KBM-7 (cell line): ENCODE data around the gene SV2B.

Experiments used
- DNase-seq: peaks from one replicate; pipeline ENCODE4 v3.0.0-alpha.2; 2015
- in situ Hi-C: fragments of 300-500 bp; cut with MboI; formaldehyde crosslinking; loops from 2 replicates; pipeline ENCODE4 v1.14.3; 2020; ENCODE audit warnings: low sequenced_read_pairs, low pct_unique_long_range_greater_than_20kb, mixed read lengths

SV2B gene

DNA sequence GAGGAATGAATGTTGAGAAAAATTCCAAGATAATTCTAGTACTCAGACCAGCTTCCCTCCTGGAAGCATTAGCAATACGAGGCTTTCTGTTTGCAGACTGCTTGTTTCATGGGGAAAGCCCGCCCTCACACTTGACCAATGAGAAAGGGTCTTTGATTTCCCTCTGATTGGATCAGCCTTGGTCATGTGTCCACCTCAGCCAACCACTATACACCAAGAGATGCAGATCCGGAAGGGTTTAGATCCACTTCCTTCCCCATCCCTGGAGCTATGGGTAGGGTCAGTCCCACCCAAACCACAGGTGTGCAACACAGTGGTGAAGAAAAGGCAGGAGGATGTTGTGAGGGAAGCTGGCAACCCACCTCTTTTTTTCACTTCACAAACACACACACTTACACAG is 154.7 kb downstream of the SV2B start:
- DNase-seq, result peak; percentile 30
- in situ Hi-C loops, result no loop called here

DNA sequence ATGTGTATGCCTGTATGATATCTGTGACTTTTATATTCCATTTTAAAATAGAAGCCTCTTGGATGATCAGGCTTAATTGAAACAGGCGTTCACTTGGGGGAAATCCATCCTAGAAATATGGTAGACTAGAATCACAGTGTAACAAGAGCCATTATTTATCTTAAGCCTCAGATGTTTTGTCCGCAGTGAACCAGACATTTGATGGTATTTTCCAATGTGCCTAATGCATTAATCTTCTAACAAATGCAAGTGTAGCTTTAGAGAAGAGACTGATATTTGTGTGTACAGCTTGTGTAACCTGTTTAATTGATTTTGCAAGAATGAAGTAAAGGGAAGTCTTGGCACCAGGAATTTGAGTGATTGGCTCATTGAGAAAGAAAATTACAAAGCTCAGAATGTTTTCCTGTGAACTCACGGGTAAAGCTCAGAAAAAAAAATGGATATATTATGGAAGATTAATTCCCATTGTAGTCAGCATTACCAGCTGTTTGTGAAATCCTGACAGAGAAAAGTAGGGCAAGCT is 155.7 kb downstream of the SV2B start:
- in situ Hi-C loops, result no loop called here
- no peak for DNase-seq

GRCh38 chr15:91257746-91258414 is 157.8 kb downstream of the SV2B start:
- DNase-seq, result peak; percentile 38
- in situ Hi-C loops, result no loop called here

- DNase-seq, result peak; percentile 85
- in situ Hi-C loops, result no loop called here
Measured at GRCh38 chr15:91258415-91258759, 158.3 kb downstream of the SV2B start.

DNA sequence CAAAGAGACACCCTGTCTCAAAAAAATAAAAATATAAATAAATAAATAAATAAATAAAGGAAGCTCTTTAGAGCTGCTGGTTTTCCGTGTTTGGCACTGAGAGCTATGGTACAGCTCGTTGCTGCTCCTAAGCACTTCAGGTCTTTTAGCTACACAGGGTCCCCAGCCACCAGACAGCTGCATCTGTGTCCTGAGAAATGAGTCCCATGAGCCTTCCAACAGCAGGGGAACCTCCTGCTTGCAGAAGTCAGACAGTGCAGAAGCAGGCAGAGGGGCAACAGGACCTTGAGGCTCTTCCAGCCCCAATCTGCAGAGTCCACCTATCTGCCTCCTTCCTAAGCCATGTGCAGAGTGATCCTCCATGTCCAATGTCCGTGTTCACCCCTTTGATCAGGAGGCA is 159.0 kb downstream of the SV2B start:
- DNase-seq, result no peak
- in situ Hi-C loops, result no loop called here

DNA sequence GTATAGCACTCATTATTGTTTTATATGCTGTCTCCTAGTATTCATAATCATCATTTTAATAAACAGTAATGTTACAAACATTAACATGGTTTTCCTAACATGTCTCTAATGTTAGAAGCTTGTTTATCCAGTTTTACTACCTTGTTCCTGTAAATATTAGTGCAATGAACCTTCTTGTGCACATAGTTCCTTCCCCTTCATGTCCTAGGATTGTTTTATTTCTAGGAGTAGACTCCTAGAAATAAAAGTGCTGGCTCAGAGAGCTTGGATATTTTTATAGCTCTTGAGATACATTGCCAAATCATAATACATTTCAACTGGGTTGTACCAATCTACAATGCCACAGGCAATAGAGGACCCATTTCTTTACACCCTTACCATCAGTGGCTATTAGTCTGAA is 161.3 kb downstream of the SV2B start:
- in situ Hi-C loops, result no loop called here
- no peak for DNase-seq

DNA sequence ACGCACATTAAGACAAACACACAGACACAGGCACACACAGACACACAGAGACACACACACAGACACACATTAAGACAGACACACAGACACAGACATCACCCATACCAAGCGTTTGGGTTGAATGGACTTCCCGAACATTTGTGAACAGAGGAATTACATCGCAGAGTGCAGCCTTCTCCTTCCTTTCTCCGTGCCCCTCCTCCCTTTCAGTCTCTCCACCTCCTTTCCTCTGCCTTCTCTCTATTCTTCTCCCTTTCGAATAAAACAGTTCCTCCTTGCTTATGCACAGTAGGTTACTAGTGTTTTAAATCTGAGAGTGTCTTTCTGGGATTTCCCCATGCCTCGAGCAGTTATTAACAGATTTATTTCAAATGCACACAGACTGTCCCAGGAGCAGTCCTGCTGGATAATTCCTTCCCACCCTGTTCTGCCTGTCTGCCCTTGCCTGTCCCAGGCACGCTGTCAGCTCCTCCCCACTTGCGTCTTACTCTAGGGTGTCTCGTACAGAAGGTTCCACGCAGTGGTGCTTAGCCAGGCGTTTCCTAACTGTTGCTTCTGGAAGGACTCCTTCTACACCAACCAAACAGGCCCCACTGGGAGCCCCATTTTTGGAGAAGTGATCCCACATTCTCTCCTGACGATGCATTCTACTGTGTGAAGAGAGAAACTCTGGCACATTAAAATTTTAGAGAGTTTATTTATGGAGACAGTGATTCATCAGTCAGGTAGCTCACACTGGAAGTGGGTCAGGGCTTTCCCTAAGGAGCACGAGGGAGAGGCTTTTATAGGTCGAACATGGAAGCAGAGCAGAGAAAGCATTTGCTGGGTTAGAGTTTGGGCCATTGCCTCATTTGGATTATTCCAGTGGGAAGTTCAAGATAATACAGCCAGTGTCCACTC is 163.8 kb downstream of the SV2B start:
- DNase-seq, result peak; percentile 64
- in situ Hi-C loops, result no loop called here

- DNase-seq, result peak; percentile 95
- in situ Hi-C loops, result no loop called here
Measured at GRCh38 chr15:91264651-91265351, 164.7 kb downstream of the SV2B start.

- in situ Hi-C loops, result no loop called here
- DNase-seq, result peak; percentile 74
Measured at GRCh38 chr15:91265416-91265940, 165.4 kb downstream of the SV2B start.

- no peak for DNase-seq
- in situ Hi-C loops, result no loop called here
Measured at GRCh38 chr15:91268510-91268909, 168.5 kb downstream of the SV2B start.

GRCh38 chr15:91270747-91271146 is 170.7 kb downstream of the SV2B start:
- in situ Hi-C loops, result loop anchor here (10.0 kb wide), 1 partner anchor 216 kb away; no protein-coding TSS in a partner anchor

GRCh38 chr15:91271565-91272153 is 171.6 kb downstream of the SV2B start:
- peak; percentile 87 for DNase-seq
- in situ Hi-C loops, result loop anchor here (10.0 kb wide), 1 partner anchor 217 kb away; no protein-coding TSS in a partner anchor

More at GRCh38 chr15:91270747-91271146, 170.7 kb downstream of the SV2B start:
- no peak for DNase-seq

GRCh38 chr15:91275844-91276243 is 175.8 kb downstream of the SV2B start:
- no peak for DNase-seq
- in situ Hi-C loops, result loop anchor here (10.0 kb wide), 1 partner anchor 221 kb away; no protein-coding TSS in a partner anchor

- in situ Hi-C loops, result loop anchor here (10.0 kb wide), 1 partner anchor 224 kb away; no protein-coding TSS in a partner anchor
- no peak for DNase-seq
Measured at GRCh38 chr15:91278951-91279350, 178.9 kb downstream of the SV2B start.

GRCh38 chr15:91279486-91279885 is 179.4 kb downstream of the SV2B start:
- no peak for DNase-seq
- in situ Hi-C loops, result loop anchor here (10.0 kb wide), 1 partner anchor 225 kb away; no protein-coding TSS in a partner anchor

GRCh38 chr15:91281947-91282346 is 181.9 kb downstream of the SV2B start:
- in situ Hi-C loops, result no loop called here

GRCh38 chr15:91282486-91282885 is 182.4 kb downstream of the SV2B start:
- DNase-seq, result no peak
- in situ Hi-C loops, result no loop called here

More at GRCh38 chr15:91281947-91282346, 181.9 kb downstream of the SV2B start:
- DNase-seq, result no peak

- DNase-seq, result no peak
- in situ Hi-C loops, result no loop called here
Measured at GRCh38 chr15:91283155-91283554, 183.1 kb downstream of the SV2B start.
